Muscle layer of colon (tissue), 2 donors: ENCODE data around the gene PTAFR.

ENCODE experiments used
- H3K27ac ChIP-seq: one replicate; pipeline ENCODE4 v1.7.0; 2013; ENCODE audit warnings: low read depth, mild to moderate bottlenecking, low read length, moderate library complexity
- H3K27me3 ChIP-seq, 2 donors: one replicate each; pipeline ENCODE4 v1.7.0; 2013; ENCODE audit warnings: low read length in 2 of 2, mild to moderate bottlenecking in 2 of 2; ENCODE audit not compliant: insufficient read depth in 2 of 2, control insufficient read depth in 1 of 2
- H3K36me3 ChIP-seq: one replicate; pipeline ENCODE4 v1.7.0; 2013; ENCODE audit warnings: mild to moderate bottlenecking, low read length; ENCODE audit not compliant: insufficient read depth
- H3K4me1 ChIP-seq: one replicate; pipeline ENCODE4 v1.7.0; 2013; ENCODE audit warnings: mild to moderate bottlenecking, low read length; ENCODE audit not compliant: insufficient read depth
- H3K4me3 ChIP-seq, 2 donors: one replicate each; pipeline ENCODE4 v1.7.0; 2013; ENCODE audit warnings: low read length in 2 of 2, low read depth in 1 of 2, mild to moderate bottlenecking in 1 of 2, moderate library complexity in 1 of 2
- H3K9ac ChIP-seq: one replicate; pipeline ENCODE4 v1.7.0; 2013; ENCODE audit warnings: low read length
- H3K9me3 ChIP-seq: one replicate; pipeline ENCODE4 v1.7.0; 2013; ENCODE audit warnings: mild to moderate bottlenecking, low read length
- donor health status: abdominal sarcoma.
- donor health status: Adenocarcinoma of cecum.

The PTAFR gene

GRCh38 chr1:28136922-28137613, 39.4 kb downstream of the PTAFR start:
- H3K27ac ChIP-seq, result no peak overlapping the region

GRCh38 chr1:28136169-28136921, 40.1 kb downstream of the PTAFR start:
- Histone ChIP-seq H3K27ac (no peak overlapping the region), H3K4me3 (no peak overlapping the region), H3K27me3 (no peaks in the 10 kb centered on the region), H3K9me3 (no peaks in the 10 kb centered on the region), H3K9ac (no peak overlapping the region), H3K4me1 (no peaks in the 10 kb centered on the region), H3K36me3 (no peaks in the 10 kb centered on the region)

More at GRCh38 chr1:28136922-28137613, 39.4 kb downstream of the PTAFR start:
- no peaks in the 10 kb centered on the region for H3K9me3 ChIP-seq
- no peak overlapping the region for H3K9ac ChIP-seq
- no peaks in the 10 kb centered on the region for H3K27me3 ChIP-seq
- no peaks in the 10 kb centered on the region for H3K4me1 ChIP-seq
- H3K4me3 ChIP-seq, result no peak overlapping the region
- H3K36me3 ChIP-seq, result no peaks in the 10 kb centered on the region

GRCh38 chr1:28135371-28136168, 40.9 kb downstream of the PTAFR start:
- H3K9ac ChIP-seq, result no peak overlapping the region
- H3K4me3 ChIP-seq, result no peak overlapping the region
- H3K36me3 ChIP-seq, result no peaks in the 10 kb centered on the region
- no peaks in the 10 kb centered on the region for H3K27me3 ChIP-seq
- H3K27ac ChIP-seq, result no peak overlapping the region
- H3K9me3 ChIP-seq, result no peaks in the 10 kb centered on the region
- no peaks in the 10 kb centered on the region for H3K4me1 ChIP-seq

- H3K36me3 ChIP-seq, result no peaks in the 10 kb centered on the region
These were observed 41.8 kb downstream of the PTAFR start for GRCh38 chr1:28134651-28135207.

GRCh38 chr1:28132171-28133167, 44.0 kb downstream of the PTAFR start:
- Histone ChIP-seq H3K4me3 (no peak overlapping the region), H3K9me3 (no peaks in the 10 kb centered on the region), H3K27ac (no peak overlapping the region), H3K27me3 (no peaks in the 10 kb centered on the region), H3K9ac (no peak overlapping the region), H3K4me1 (no peaks in the 10 kb centered on the region), H3K36me3 (no peaks in the 10 kb centered on the region)

More at GRCh38 chr1:28134651-28135207, 41.8 kb downstream of the PTAFR start:
- Histone ChIP-seq H3K9me3 (no peaks in the 10 kb centered on the region), H3K4me1 (no peaks in the 10 kb centered on the region), H3K9ac (no peak overlapping the region), H3K4me3 (no peak overlapping the region), H3K27me3 (no peaks in the 10 kb centered on the region), H3K27ac (no peak overlapping the region)

- Histone ChIP-seq H3K27me3 (no peaks in the 10 kb centered on the region), H3K9me3 (no peaks in the 10 kb centered on the region), H3K4me1 (no peaks in the 10 kb centered on the region), H3K4me3 (no peak overlapping the region), H3K27ac (no peak overlapping the region), H3K9ac (no peak overlapping the region), H3K36me3 (no peaks in the 10 kb centered on the region)
These were observed 45.6 kb downstream of the PTAFR start for GRCh38 chr1:28130901-28131300.

GRCh38 chr1:28129150-28129549, 47.3 kb downstream of the PTAFR start:
- Histone ChIP-seq H3K27ac (no peak overlapping the region), H3K4me1 (no peaks in the 10 kb centered on the region), H3K9ac (no peak overlapping the region), H3K9me3 (no peaks in the 10 kb centered on the region), H3K36me3 (no peaks in the 10 kb centered on the region), H3K27me3 (no peaks in the 10 kb centered on the region), H3K4me3 (no peak overlapping the region)

- Histone ChIP-seq H3K9ac (no peak overlapping the region), H3K27ac (no peak overlapping the region), H3K4me1 (no peaks in the 10 kb centered on the region), H3K36me3 (no peaks in the 10 kb centered on the region), H3K9me3 (no peaks in the 10 kb centered on the region), H3K4me3 (no peak overlapping the region), H3K27me3 (no peaks in the 10 kb centered on the region)
These were observed 48.8 kb downstream of the PTAFR start for GRCh38 chr1:28127617-28128257.

GRCh38 chr1:28126783-28127490, 49.6 kb downstream of the PTAFR start:
- no peaks in the 10 kb centered on the region for H3K9me3 ChIP-seq
- no peaks in the 10 kb centered on the region for H3K36me3 ChIP-seq
- H3K4me3 ChIP-seq, result no peak overlapping the region
- H3K27ac ChIP-seq, result no peak overlapping the region
- no peaks in the 10 kb centered on the region for H3K27me3 ChIP-seq
- H3K9ac ChIP-seq, result no peak overlapping the region
- H3K4me1 ChIP-seq, result no peaks in the 10 kb centered on the region

GRCh38 chr1:28126212-28126611, 50.3 kb downstream of the PTAFR start:
- no peaks in the 10 kb centered on the region for H3K27me3 ChIP-seq
- no peaks in the 10 kb centered on the region for H3K9me3 ChIP-seq
- no peak overlapping the region for H3K4me3 ChIP-seq
- no peak overlapping the region for H3K27ac ChIP-seq
- H3K9ac ChIP-seq, result no peak overlapping the region
- H3K36me3 ChIP-seq, result no peaks in the 10 kb centered on the region
- no peaks in the 10 kb centered on the region for H3K4me1 ChIP-seq
